Astrocyte (in vitro differentiated cells and primary cell): ENCODE results near the gene PERM1.

Source experiments
- EZH2 ChIP-seq: IDR thresholded peaks from 2 replicates; pipeline ENCODE4 v1.6.1; 2012; ENCODE audit warnings: mild to moderate bottlenecking, low read length, inconsistent platforms; ENCODE audit not compliant: insufficient read depth
- TF ChIP-seq, protein P1 (sequence below): IDR thresholded peaks from 2 replicates; pipeline ENCODE4 v1.5.1; 2011; ENCODE audit warnings: low read depth, mild to moderate bottlenecking, inconsistent platforms, low read length, moderate library complexity; ENCODE audit not compliant: insufficient read depth

DNA sequence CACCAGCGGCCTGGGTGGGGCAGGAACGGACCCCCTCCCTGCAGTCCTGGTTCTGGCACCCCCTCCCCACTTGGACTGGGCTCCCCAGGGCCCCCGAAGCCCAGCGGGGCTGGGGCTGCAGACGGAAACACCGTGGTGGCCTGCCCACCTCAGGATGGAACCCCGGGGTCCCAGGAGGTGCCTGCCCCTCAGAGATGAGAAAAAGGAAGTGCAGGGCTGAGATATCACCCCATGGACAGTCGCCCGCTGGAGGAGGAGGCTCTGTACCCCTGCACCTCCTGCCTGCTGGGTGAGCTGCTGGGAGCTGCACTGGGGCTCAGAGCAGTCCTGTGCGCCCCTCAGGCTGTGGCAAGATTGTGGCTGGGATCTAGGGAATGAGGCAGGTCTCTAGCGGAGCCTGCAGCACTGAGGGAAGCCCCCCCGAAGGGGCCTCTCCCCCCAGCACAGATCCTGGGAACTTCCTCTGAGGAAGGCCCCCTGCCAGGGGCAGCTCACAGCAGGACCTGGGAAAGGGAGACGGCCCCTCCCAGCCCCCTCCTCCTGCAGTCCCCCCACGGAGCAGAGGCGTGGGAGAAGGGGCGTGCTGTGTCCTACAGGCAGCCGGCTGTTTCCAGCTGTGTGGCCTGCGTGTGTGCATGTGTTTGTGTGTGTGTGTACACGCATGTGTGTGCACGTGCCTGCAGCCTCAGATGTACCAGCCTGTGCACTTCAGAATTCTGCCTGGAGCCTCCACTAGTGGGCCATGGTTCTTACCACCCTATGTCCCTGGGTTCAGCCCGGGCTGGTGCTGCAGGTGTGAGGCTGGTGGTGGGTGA is 44.9 kb upstream of the PERM1 start:
- TF ChIP-seq, protein P1, sequence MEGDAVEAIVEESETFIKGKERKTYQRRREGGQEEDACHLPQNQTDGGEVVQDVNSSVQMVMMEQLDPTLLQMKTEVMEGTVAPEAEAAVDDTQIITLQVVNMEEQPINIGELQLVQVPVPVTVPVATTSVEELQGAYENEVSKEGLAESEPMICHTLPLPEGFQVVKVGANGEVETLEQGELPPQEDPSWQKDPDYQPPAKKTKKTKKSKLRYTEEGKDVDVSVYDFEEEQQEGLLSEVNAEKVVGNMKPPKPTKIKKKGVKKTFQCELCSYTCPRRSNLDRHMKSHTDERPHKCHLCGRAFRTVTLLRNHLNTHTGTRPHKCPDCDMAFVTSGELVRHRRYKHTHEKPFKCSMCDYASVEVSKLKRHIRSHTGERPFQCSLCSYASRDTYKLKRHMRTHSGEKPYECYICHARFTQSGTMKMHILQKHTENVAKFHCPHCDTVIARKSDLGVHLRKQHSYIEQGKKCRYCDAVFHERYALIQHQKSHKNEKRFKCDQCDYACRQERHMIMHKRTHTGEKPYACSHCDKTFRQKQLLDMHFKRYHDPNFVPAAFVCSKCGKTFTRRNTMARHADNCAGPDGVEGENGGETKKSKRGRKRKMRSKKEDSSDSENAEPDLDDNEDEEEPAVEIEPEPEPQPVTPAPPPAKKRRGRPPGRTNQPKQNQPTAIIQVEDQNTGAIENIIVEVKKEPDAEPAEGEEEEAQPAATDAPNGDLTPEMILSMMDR: no peak
- TF ChIP-seq EZH2: no peak
